ENCODE data around the gene GMPR. TPM values are rescaled to one million over a fixed set of nuclear protein-coding genes. Genes with fewer than 3 reads are reported as not detected.
A peak's percentile ranks its signal among the peaks of the same experiment; 100 is the strongest.

The GMPR gene
- total RNA-seq, 1 donor from 2014 or later = 126 TPM

- intact Hi-C loops (cut with micrococcal nuclease) = no loop called here
- no peaks in the 10 kb centered on the region for H3K9me3 ChIP-seq (replicated peaks)
Observed at GRCh38 chr6:16243664-16244063, 5.3 kb downstream of the GMPR start.

GRCh38 chr6:16244446-16244845 is 6.1 kb downstream of the GMPR start:
- Histone ChIP-seq H3K27me3 (ENCODE audit: low read depth) (no peaks in the 10 kb centered on the region), H3K4me1 (peaks cover 88% of the 10 kb centered on the region), H3K36me3 (peaks cover 12% of the 10 kb centered on the region), H3K9me3 (replicated peaks) (no peaks in the 10 kb centered on the region), H3K27ac (replicated peaks) (peak overlapping the region; percentile 92), H3K4me3 (peak overlapping the region; percentile 22)
- TF ChIP-seq CTCF (IDR thresholded peaks at IDR 0.05; ENCODE audit: borderline replicate concordance) = no peak
- intact Hi-C loops (cut with micrococcal nuclease) = no loop called here
- peak; percentile 45 for DNase-seq

More at GRCh38 chr6:16243664-16244063, 5.3 kb downstream of the GMPR start:
- Histone ChIP-seq H3K27me3 (ENCODE audit: low read depth) (no peaks in the 10 kb centered on the region), H3K4me1 (peaks cover 92% of the 10 kb centered on the region), H3K27ac (replicated peaks) (peak overlapping the region; percentile 92), H3K36me3 (peaks cover 12% of the 10 kb centered on the region), H3K4me3 (peak overlapping the region; percentile 21)
- DNase-seq = no peak
- no peak for TF ChIP-seq CTCF (IDR thresholded peaks at IDR 0.05; ENCODE audit: borderline replicate concordance)

- intact Hi-C loops (cut with micrococcal nuclease) = no loop called here
- H3K36me3 ChIP-seq = peaks cover 15% of the 10 kb centered on the region
- H3K27me3 ChIP-seq (ENCODE audit: low read depth) = no peaks in the 10 kb centered on the region
- no peak for DNase-seq
- peak overlapping the region; percentile 92 for H3K27ac ChIP-seq (replicated peaks)
- no peaks in the 10 kb centered on the region for H3K9me3 ChIP-seq (replicated peaks)
- TF ChIP-seq CTCF (IDR thresholded peaks at IDR 0.05; ENCODE audit: borderline replicate concordance) = no peak
- peaks cover 88% of the 10 kb centered on the region for H3K4me1 ChIP-seq
- H3K4me3 ChIP-seq = peak overlapping the region; percentile 18
Observed at GRCh38 chr6:16244869-16245451, 6.6 kb downstream of the GMPR start.

GRCh38 chr6:16248271-16248853 is 10.0 kb downstream of the GMPR start:
- peak overlapping the region; percentile 92 for H3K27ac ChIP-seq (replicated peaks)
- DNase-seq = no peak
- H3K9me3 ChIP-seq (replicated peaks) = no peaks in the 10 kb centered on the region
- H3K4me1 ChIP-seq = peaks cover 68% of the 10 kb centered on the region
- no peak overlapping the region for H3K4me3 ChIP-seq
- TF ChIP-seq CTCF (IDR thresholded peaks at IDR 0.05; ENCODE audit: borderline replicate concordance) = no peak
- H3K27me3 ChIP-seq (ENCODE audit: low read depth) = no peaks in the 10 kb centered on the region
- H3K36me3 ChIP-seq = peaks cover 43% of the 10 kb centered on the region
- intact Hi-C loops (cut with micrococcal nuclease) = no loop called here

GRCh38 chr6:16249971-16250370 is 11.6 kb downstream of the GMPR start:
- TF ChIP-seq CTCF (IDR thresholded peaks at IDR 0.05; ENCODE audit: borderline replicate concordance) = no peak
- no peak for DNase-seq
- Histone ChIP-seq H3K27ac (replicated peaks) (no peak overlapping the region), H3K27me3 (ENCODE audit: low read depth) (no peaks in the 10 kb centered on the region), H3K9me3 (replicated peaks) (no peaks in the 10 kb centered on the region), H3K36me3 (peaks cover 51% of the 10 kb centered on the region), H3K4me3 (no peak overlapping the region), H3K4me1 (peaks cover 57% of the 10 kb centered on the region)
- intact Hi-C loops (cut with micrococcal nuclease) = no loop called here

Measured in left ventricle myocardium inferior (tissue), 1 donor.